HepG2 (cell line): ENCODE measurements around the gene SPINK8. TPM values are rescaled to one million over a fixed set of nuclear protein-coding genes. Genes with fewer than 3 reads are reported as not detected.

Experiments used
- ATAC-seq: fragments of 200-7000 bp; cut with Tn5 transposase; 3 replicates; pipeline ENCODE4 v1.9.1; 2020; ENCODE audit warnings: mild to moderate bottlenecking, moderate library complexity
- BruUV-seq: library from RNA; stranded (reverse); fragments of 400-500 nt; replicated peaks from 2 replicates; lab custom pipeline; 2021; lab: Mats Ljungman, UMichigan
- CTCF ChIA-PET: fragments of 300-600 bp; formaldehyde crosslinking; extraction: SDS; loops from one replicate; lab custom pipeline; 2021; ENCODE audit warnings: low total read pairs, inconsistent platforms, low intra/inter-chr PET ratio; lab: Yijun Ruan, JAX
- POLR2A ChIA-PET: fragments of 350-600 bp; sonication (Branson Sonifier 250); formaldehyde crosslinking; loops from one replicate; lab custom pipeline; 2020; ENCODE audit warnings: antibody characterized with exemption, inconsistent platforms; lab: Yijun Ruan, JAX
- DNase-seq: peaks from one replicate; pipeline ENCODE4 v3.0.0-alpha.2; 2015; ENCODE audit warnings: low spot score
- FAIRE-seq: peaks from 3 replicates; lab custom pipeline; 2011; peaks lifted over from hg19 to GRCh38; lab: Jason Lieb, UNC
- H2AFZ ChIP-seq: one replicate; pipeline ENCODE4 v1.6.1; 2011; ENCODE audit warnings: low read length, inconsistent platforms
- H3K27ac ChIP-seq: fragments of 300-600 bp; 3 replicates; pipeline ENCODE4 v1.8.0; 2011; ENCODE audit warnings: mixed run types, mild to moderate bottlenecking, mixed read lengths, low read length, inconsistent platforms; ENCODE audit not compliant: insufficient read depth; ENCODE audit errors: extremely low read length
- H3K27me3 ChIP-seq, 2 experiments: fragments of 200-600 bp in 1 of 2; 2 replicates in 1 of 2; 3 replicates in 1 of 2; pipeline versions ENCODE4 v1.6.0 to v1.8.0; 2011; ENCODE audit warnings: low read length in 2 of 2, mild to moderate bottlenecking in 2 of 2, moderate library complexity in 2 of 2, inconsistent platforms in 1 of 2; ENCODE audit not compliant: insufficient read depth in 2 of 2, control insufficient read depth in 1 of 2
- H3K36me3 ChIP-seq, 2 experiments: fragments of 200-600 bp in 1 of 2; replicated peaks in 1 of 2; 2 replicates in 1 of 2; 3 replicates in 1 of 2; pipeline versions ENCODE4 v1.5.1 to v1.8.0; 2011; ENCODE audit warnings: low read length in 2 of 2, inconsistent platforms in 1 of 2; ENCODE audit not compliant: insufficient read depth in 2 of 2, control insufficient read depth in 1 of 2
- H3K4me1 ChIP-seq: 2 replicates; pipeline ENCODE4 v1.5.1; 2012; ENCODE audit warnings: low read length, inconsistent platforms; ENCODE audit not compliant: insufficient read depth
- H3K4me2 ChIP-seq: 2 replicates; pipeline ENCODE4 v1.6.0; 2011; ENCODE audit warnings: low read depth, low read length, inconsistent platforms
- H3K4me3 ChIP-seq, 3 experiments: fragments of 200-600 bp in 1 of 3; sonication (generic), shearing (Covaris generic) in 1 of 3; replicated peaks in 1 of 3; 2 replicates each; pipeline ENCODE4 v1.5.1; 2011 to 2016; ENCODE audit warnings: low read length in 3 of 3, inconsistent platforms in 2 of 3, low read depth in 2 of 3, mild to moderate bottlenecking in 2 of 3, control low read depth in 1 of 3, mixed read lengths in 1 of 3; ENCODE audit not compliant: insufficient read depth in 1 of 3
- H3K79me2 ChIP-seq: one replicate; pipeline ENCODE4 v1.6.1; 2011; ENCODE audit warnings: low read length, inconsistent platforms; ENCODE audit not compliant: insufficient read depth
- H3K9ac ChIP-seq: 2 replicates; pipeline ENCODE4 v1.6.0; 2011; ENCODE audit warnings: mild to moderate bottlenecking, low read depth, low read length, inconsistent platforms; ENCODE audit not compliant: insufficient read depth
- H3K9me3 ChIP-seq: 2 replicates; pipeline ENCODE4 v1.5.1; 2012; ENCODE audit warnings: mild to moderate bottlenecking, low read length
- H4K20me1 ChIP-seq: 2 replicates; pipeline ENCODE4 v1.6.0; 2011; ENCODE audit warnings: inconsistent platforms, mild to moderate bottlenecking, low read length, moderate library complexity; ENCODE audit not compliant: insufficient read depth
- DNMT3B ChIP-seq: conservative IDR thresholded peaks from 2 replicates; pipeline ENCODE4 v1.6.1; 2016; ENCODE audit warnings: missing biosample characterization, control low read depth
- EEA1 ChIP-seq: sonication (generic); formaldehyde crosslinking; IDR thresholded peaks from 2 replicates; pipeline ENCODE4 v1.5.1; 2020; ENCODE audit warnings: mild to moderate bottlenecking, missing genetic modification reagents, borderline replicate concordance
- NFIB ChIP-seq: sonication (generic); formaldehyde crosslinking; IDR thresholded peaks from 2 replicates; pipeline ENCODE4 v1.9.0; 2021; ENCODE audit warnings: missing genetic modification reagents, mild to moderate bottlenecking, borderline replicate concordance
- SNAI1 ChIP-seq: sonication (generic); formaldehyde crosslinking; IDR thresholded peaks from 2 replicates; pipeline ENCODE4 v1.5.0; 2020; ENCODE audit warnings: mild to moderate bottlenecking, missing genetic modification reagents, borderline replicate concordance
- ZBTB1 ChIP-seq: sonication (generic); formaldehyde crosslinking; IDR thresholded peaks from 2 replicates; pipeline ENCODE4 v1.4.0; 2020; ENCODE audit warnings: missing genetic modification reagents, borderline replicate concordance
- ZNF10 ChIP-seq: sonication (generic); formaldehyde crosslinking; IDR thresholded peaks from 2 replicates; pipeline ENCODE4 v1.4.0; 2020; ENCODE audit warnings: mild to moderate bottlenecking, low read depth, missing genetic modification reagents, borderline replicate concordance
- WGBS: methylation state at CpG from one replicate; pipeline ENCODE4 v1.1.6; 2017; ENCODE audit warnings: low lambda C conversion rate; 5-methylcytosine and 5-hydroxymethylcytosine counted together
- in situ Hi-C: cut with HindIII; loops from 2 replicates; pipeline ENCODE4 v1.10.0; 2017; ENCODE audit warnings: low pct_unique_long_range_greater_than_20kb; ENCODE audit not compliant: extremely low pct_ligation_motif_present
- intact Hi-C: fragments of 100-400 bp; cut with micrococcal nuclease; formaldehyde crosslinking; loops from one replicate; pipeline ENCODE4 v1.10.0; 2022; ENCODE audit not compliant: unreplicated experiment
- polyA plus RNA-seq, 8 experiments: library from polyadenylated mRNA; depleted of rRNA in 3 of 8; stranded (reverse) in 7 of 8; unstranded in 1 of 8; fragments of >200 nt; fragmentation: Illumina TruSeq in 4 of 8; extraction: Trizol in 4 of 8; gene quantifications; 2 replicates each; pipeline versions ENCODE4 v1.2.1 to v1.2.3, GENCODE V29; 2011 to 2016; ENCODE audit warnings: low read depth in 4 of 8, missing spikeins in 1 of 8, mixed read lengths in 1 of 8; ENCODE audit not compliant: insufficient read depth in 1 of 8
- total RNA-seq, 5 experiments: library from RNA; depleted of rRNA; stranded (reverse); fragments of >200 nt; fragmentation: Illumina TruSeq; extraction: Trizol; gene quantifications; 2 replicates each; pipeline ENCODE4 v1.2.3, GENCODE V29; 2016; ENCODE audit warnings: low read depth in 1 of 5
- TF ChIP-seq, protein P1 (sequence below): sonication (generic); formaldehyde crosslinking; IDR thresholded peaks from 2 replicates; pipeline ENCODE4 v1.4.0; 2020; ENCODE audit warnings: missing genetic modification reagents
- TF ChIP-seq, protein P2 (sequence below): sonication (generic); formaldehyde crosslinking; IDR thresholded peaks from 2 replicates; pipeline ENCODE4 v1.4.0; 2020; ENCODE audit warnings: missing genetic modification reagents

The SPINK8 gene
- total and polyA plus RNA-seq, 2 of the 13 experiments (the other 11 are each of a cell fraction or from before 2014, with no cell fraction given): not detected

- BruUV-seq: no TSS peak
- H3K9ac ChIP-seq: no peak overlapping the region
- no peaks in the 10 kb centered on the region for H3K79me2 ChIP-seq
- DNase-seq: no peak
- H3K27ac ChIP-seq: no peak overlapping the region
- ATAC-seq: no peak
- TF ChIP-seq EEA1 (no peak), ZNF10 (no peak), DNMT3B (CRISPR knock-in tag) (no peak), SNAI1 (CRISPR knock-in tag) (no peak), ZBTB1 (no peak), NFIB (no peak)
- TF ChIP-seq, protein P1, sequence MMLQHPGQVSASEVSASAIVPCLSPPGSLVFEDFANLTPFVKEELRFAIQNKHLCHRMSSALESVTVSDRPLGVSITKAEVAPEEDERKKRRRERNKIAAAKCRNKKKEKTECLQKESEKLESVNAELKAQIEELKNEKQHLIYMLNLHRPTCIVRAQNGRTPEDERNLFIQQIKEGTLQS (CRISPR knock-in tag): no peak
- TF ChIP-seq, protein P2, sequence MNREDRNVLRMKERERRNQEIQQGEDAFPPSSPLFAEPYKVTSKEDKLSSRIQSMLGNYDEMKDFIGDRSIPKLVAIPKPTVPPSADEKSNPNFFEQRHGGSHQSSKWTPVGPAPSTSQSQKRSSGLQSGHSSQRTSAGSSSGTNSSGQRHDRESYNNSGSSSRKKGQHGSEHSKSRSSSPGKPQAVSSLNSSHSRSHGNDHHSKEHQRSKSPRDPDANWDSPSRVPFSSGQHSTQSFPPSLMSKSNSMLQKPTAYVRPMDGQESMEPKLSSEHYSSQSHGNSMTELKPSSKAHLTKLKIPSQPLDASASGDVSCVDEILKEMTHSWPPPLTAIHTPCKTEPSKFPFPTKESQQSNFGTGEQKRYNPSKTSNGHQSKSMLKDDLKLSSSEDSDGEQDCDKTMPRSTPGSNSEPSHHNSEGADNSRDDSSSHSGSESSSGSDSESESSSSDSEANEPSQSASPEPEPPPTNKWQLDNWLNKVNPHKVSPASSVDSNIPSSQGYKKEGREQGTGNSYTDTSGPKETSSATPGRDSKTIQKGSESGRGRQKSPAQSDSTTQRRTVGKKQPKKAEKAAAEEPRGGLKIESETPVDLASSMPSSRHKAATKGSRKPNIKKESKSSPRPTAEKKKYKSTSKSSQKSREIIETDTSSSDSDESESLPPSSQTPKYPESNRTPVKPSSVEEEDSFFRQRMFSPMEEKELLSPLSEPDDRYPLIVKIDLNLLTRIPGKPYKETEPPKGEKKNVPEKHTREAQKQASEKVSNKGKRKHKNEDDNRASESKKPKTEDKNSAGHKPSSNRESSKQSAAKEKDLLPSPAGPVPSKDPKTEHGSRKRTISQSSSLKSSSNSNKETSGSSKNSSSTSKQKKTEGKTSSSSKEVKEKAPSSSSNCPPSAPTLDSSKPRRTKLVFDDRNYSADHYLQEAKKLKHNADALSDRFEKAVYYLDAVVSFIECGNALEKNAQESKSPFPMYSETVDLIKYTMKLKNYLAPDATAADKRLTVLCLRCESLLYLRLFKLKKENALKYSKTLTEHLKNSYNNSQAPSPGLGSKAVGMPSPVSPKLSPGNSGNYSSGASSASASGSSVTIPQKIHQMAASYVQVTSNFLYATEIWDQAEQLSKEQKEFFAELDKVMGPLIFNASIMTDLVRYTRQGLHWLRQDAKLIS (CRISPR knock-in tag): no peak
- H3K4me1 ChIP-seq: no peaks in the 10 kb centered on the region
- no peaks in the 10 kb centered on the region for H3K36me3 ChIP-seq
- no peaks in the 10 kb centered on the region for H3K9me3 ChIP-seq
- ChIA-PET CTCF (no interaction called here), POLR2A (no interaction called here)
- no peak for FAIRE-seq
- in situ Hi-C loops (no loop called here), intact Hi-C loops (no loop called here)
- H4K20me1 ChIP-seq: no peaks in the 10 kb centered on the region
- no peak overlapping the region for H2AFZ ChIP-seq
- H3K4me2 ChIP-seq: no peak overlapping the region
- H3K4me3 ChIP-seq: no peak overlapping the region
- WGBS: 0% methylated on average over 2 of the region's 2 CpGs
- peaks cover 0 to 7% of the 10 kb centered on the region in 2 experiments; a peak in 1 of 5 replicates for H3K27me3 ChIP-seq
These were observed 12.6 kb upstream of the SPINK8 start for GRCh38 chr3:48345946-48346572.
